Uterus (tissue), 2 donors: Measurements from ENCODE around the gene ZBTB40.

Source experiments
- POLR2A ChIP-seq, 2 donors: fragments of 450-650 bp; IDR thresholded peaks; one replicate each; pipeline ENCODE4 v1.6.1; 2016; ENCODE audit warnings: antibody characterized with exemption in 2 of 2, mild to moderate bottlenecking in 1 of 2, moderate library complexity in 1 of 2
- TF ChIP-seq, protein P1 (sequence below), 4 experiments: fragments of 200-600 bp in 2 of 4; fragments of 450-650 bp in 2 of 4; sonication (generic) in 2 of 4; IDR thresholded peaks; one replicate each; pipeline ENCODE4 v1.5.1; 2016 to 2019; ENCODE audit warnings: antibody characterized with exemption in 4 of 4, mild to moderate bottlenecking in 2 of 4, moderate library complexity in 1 of 4

DNA sequence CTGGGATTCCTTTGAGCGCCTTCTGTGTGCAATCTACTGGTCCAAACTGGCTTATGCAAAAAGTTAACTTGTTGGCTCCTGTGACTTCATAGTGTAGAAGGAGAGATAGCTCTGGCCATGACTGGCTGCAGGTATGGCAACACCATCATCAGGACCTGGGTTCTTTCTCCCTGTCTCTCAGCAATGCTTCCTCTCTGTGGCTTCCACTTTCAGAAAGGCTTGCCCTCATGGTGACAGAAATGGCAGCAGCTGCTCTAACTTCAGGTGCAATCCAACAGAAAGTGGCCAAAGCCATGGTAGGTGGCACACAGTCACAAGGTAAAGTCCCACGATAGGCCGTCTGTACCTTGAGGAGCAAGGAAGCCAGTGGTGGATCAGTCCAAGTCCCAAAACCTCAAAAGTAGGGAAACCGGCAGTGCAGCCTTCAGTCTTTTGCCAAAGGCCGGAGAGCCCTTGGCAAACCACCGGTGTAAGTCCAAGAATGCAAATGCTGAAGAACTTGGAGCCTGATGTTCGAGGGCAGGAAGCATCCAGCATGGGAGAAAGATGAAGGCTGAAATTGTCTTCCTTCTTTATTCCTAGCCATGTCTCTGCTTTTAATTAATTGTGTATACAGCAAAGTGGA, 45.0 kb downstream of the ZBTB40 start:
- TF ChIP-seq, protein P1, sequence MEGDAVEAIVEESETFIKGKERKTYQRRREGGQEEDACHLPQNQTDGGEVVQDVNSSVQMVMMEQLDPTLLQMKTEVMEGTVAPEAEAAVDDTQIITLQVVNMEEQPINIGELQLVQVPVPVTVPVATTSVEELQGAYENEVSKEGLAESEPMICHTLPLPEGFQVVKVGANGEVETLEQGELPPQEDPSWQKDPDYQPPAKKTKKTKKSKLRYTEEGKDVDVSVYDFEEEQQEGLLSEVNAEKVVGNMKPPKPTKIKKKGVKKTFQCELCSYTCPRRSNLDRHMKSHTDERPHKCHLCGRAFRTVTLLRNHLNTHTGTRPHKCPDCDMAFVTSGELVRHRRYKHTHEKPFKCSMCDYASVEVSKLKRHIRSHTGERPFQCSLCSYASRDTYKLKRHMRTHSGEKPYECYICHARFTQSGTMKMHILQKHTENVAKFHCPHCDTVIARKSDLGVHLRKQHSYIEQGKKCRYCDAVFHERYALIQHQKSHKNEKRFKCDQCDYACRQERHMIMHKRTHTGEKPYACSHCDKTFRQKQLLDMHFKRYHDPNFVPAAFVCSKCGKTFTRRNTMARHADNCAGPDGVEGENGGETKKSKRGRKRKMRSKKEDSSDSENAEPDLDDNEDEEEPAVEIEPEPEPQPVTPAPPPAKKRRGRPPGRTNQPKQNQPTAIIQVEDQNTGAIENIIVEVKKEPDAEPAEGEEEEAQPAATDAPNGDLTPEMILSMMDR (IDR thresholded peaks at IDR 0.05) = no peak
- TF ChIP-seq POLR2A (IDR thresholded peaks at IDR 0.05) = no peak
